ENCODE results near the gene TSPOAP1.
A peak's percentile ranks its signal among the peaks of the same experiment; 100 is the strongest.

The TSPOAP1 gene

DNA sequence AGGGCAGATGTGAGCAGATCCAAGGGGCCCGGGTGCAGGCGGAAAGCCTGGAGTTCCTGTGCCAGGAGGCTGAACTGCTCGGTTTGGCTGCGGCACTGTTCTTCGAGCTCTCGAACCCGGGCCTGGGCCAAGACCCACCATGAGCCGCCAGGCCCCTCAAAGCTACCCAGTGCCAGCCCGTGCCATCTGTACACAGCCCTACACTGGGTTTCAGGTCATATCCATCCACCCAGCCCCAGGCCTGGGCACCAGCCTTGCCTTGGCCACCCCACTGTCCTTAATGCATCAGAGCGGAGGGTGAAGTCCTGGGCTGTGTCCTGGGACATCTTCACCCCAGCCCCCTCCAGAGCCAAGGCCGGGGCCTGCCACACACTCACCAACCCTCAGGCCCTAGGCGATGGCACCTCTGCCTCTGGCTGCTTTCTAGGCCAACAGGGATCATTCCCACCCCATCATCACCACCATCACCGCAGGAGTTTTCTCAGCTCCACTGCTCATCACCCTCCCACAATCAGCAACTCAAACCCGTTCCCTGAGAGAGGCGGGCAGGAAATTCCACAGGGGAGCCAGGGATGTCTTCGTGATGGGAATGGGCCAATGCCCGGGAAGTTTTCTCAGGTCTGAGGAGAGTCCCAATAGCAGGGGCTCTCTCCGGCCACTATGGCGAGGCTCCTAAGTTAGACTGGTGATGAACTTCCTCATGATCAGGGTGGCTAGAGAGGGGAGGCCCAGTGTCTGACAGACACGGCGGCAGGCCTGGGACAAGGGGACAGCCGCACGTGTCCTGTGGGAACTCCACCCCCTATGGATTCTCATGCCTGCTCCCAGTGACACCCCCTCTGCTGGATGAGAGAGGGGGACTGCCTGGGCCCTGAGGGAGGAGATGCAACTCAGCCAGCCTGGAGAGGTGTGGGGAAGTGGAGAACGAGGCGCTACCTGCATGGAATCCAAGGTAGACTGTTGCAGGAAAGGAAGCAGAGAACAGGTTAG lies 9.1 kb downstream of the TSPOAP1 start:
- DNase-seq (ENCODE audit: extremely low read depth in 1 of 2, low read depth in 1 of 2), result no peak

DNA sequence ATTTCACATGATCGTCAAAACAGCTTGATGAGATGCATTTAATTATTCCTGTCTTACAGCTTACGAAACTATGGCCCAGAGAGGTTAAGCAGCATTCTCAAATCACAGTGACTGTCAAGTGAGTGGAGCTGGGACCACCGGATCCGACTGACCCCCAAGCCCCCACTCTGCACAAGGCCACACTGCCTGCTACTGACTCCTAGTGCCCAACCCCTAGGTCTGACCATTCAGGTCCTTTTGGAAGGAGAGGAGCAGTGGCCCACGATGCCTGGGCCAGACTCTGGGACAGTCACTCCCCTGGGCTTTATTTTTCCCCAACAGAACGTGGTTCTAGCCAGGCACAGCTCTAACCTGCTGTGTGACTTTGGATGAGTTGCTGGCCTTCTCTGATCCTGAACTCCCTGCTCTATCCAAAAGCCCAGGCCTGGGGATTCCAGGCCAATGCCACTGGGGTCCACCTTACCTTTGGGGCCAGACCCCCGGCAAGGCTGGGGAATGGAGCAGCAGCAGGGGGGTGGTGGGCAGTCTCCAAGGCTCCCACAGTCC lies 9.9 kb downstream of the TSPOAP1 start:
- DNase-seq (ENCODE audit: extremely low read depth in 1 of 2, low read depth in 1 of 2), result no peak

DNA sequence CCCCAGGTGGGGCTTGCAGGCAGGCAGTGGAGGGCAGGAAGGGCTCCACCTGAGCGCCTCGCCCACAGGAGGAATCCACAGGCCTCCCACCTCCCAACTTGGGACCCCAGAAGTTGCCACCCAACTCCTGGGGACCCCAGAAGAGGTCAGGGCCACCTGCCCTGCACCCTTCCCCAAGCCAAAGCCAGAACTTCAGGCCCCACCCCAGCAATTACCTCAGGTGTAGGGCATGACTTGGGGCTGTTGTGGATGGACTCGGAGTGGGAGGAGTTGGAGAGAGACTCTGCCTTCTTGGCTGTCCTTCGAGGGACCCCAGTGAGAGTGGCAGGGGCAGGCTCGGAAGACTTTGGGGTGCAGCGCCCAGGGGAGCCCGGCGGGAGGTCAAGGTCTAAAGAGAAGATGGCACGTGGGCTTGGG lies 10.5 kb downstream of the TSPOAP1 start:
- DNase-seq (ENCODE audit: extremely low read depth in 1 of 2, low read depth in 1 of 2), result no peak

DNA sequence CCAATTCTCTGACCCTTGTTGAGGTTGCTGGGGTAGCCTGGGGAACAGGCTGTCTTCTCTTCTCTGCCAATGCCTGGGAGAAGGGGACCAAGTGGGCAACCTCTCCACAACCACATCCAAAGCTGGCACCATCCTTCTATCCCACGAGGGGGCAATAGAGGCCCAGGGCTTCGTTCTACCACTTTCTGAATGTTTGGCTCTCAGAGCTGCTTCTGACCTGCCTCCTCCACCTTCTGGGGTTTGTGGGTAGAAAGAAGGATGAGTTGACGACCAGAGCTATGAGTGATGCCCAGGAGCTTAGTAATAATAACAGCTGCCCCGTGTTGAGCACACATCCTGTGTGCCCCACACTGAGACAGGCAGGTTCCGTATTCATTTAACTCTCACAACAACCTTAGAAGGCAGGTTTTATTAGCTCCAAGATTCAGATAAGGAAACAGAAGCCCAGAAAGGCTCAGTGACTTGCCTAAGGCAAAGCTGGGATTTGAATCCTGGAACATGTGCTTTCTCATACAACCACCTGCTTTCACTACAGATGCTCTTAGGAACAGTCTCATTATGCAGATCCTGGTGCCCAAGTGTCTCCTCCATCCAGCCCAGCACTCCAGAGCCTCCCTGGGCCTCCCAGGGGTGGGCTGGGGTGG lies 11.1 kb downstream of the TSPOAP1 start:
- peak in 1 of 2 donors; percentile 77 for DNase-seq (ENCODE audit: extremely low read depth in 1 of 2, low read depth in 1 of 2)

- DNase-seq (ENCODE audit: extremely low read depth in 1 of 2, low read depth in 1 of 2), result no peak
Measured at GRCh38 chr17:58316260-58316960, 12.2 kb downstream of the TSPOAP1 start.

- DNase-seq (ENCODE audit: extremely low read depth in 1 of 2, low read depth in 1 of 2), result no peak
Measured at GRCh38 chr17:58315750-58316149, 12.8 kb downstream of the TSPOAP1 start.

DNA sequence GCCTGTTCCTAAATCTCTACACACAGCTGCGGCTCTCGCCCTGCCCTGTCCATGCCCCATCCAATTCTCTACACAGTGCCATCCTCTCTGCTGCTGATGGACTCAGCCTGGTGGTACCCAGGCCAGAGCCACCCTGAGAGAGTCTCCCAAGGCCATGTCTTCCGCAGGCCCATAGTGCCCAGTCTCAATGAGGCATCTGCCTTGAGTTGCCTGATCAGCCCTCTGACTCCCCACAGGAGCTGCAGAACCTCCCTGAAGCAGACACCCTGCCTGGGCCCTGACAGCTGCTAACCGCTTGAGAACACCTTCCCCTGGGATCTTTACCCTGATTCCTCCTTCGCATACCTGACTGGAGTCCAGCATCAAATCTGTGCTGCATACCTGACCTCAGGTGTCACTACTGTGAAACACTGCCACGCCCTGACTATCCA lies 13.3 kb downstream of the TSPOAP1 start:
- no peak for DNase-seq (ENCODE audit: extremely low read depth in 1 of 2, low read depth in 1 of 2)

- DNase-seq (ENCODE audit: extremely low read depth in 1 of 2, low read depth in 1 of 2), result no peak
Measured at GRCh38 chr17:58314706-58315015, 13.9 kb downstream of the TSPOAP1 start.

DNA sequence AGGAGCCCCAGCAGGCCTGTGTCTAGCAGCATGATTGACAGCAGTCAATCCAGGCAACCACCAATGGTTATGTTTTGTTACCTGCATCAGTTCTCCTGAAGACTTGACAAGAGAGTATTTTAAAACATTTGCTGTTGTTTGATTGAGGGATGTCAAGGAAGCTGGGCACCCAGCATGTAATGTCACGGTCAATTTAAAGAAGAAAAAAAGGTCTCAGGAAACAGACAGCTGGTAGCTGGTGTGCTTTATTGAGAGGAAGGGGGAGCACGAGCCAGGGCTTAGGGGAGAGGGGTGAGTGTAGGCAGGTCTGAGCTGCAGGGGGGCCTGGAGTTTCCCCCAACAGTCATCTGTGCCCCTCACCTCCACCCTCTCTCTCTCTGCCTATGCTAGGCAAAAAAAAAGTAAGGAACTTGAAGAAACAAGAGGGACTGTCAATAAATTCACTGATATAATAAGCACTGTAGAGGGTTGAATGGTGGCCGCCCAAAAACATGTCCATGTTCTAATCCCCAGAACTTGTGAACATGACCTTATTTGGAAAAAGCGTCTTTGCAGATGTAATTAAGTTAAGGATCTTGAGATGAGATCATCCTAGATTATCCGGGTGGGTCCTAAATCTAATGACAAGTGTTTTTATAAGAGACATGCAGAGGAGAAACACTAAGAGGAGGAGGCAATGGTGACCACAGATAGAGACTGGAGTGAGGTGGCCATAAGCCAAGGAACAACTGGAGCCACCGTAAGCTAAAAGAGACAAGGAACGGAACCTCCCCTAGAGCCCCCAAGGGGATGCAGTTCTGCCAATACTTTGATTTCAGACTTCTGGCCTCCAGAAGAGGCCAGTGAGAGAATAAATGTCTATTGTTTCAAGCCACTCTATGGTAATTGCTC lies 14.5 kb downstream of the TSPOAP1 start:
- DNase-seq (ENCODE audit: extremely low read depth in 1 of 2, low read depth in 1 of 2), result no peak

- no peak for DNase-seq (ENCODE audit: extremely low read depth in 1 of 2, low read depth in 1 of 2)
Measured at GRCh38 chr17:58312829-58313228, 15.8 kb downstream of the TSPOAP1 start.

DNA sequence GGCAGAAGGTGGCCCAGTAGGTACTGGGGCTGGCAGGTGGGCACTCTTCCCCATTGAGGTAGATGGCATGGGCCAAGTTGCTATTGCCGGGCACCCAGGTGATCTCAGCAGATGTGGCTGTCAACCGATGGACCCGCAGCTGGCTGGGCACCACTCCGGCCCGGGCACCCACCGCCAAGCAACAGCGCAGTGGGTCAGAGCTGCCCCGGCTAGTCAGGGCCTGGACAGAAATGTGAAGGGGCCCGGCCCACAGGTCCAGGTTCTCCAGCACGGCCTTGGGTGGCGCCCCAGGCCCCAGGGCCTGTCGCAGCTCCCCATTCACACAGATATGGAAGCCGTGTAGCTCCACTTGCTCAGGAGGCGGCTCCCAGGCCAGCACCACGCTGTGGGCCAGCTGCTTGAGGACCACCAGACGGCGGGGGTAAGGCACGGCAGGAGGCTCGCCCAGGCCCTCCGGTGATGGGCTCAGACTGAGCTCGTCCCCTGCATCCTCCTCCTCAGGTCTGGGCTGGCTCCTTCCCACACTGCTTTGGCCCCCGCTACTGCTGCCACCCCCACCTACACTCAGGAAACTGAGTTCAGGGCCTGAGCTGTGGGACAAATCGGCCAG lies 16.5 kb downstream of the TSPOAP1 start:
- no peak for DNase-seq (ENCODE audit: extremely low read depth in 1 of 2, low read depth in 1 of 2)

DNA sequence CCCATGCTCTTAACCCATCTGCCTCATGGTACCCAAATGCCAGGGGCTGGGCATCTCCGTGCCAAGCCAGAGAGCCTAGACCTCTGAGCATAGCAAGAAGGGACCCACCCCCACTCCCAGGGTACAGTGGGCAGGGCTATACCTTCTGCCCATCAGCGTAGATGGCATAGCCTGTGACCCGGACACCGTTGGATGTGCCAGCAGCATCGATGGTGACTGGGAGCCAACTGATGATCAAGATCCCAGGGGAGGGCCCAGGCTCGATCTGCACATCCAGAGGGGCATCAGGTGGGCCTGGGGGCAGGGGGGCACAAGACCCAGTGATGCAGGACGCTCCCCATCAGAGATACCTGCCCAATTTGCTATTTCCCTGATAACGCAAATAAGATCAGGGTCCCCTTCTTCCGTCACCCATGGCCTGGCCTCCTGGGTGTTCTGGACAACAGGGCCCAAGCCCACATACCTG lies 17.1 kb downstream of the TSPOAP1 start:
- DNase-seq (ENCODE audit: extremely low read depth in 1 of 2, low read depth in 1 of 2), result no peak

- DNase-seq (ENCODE audit: extremely low read depth in 1 of 2, low read depth in 1 of 2), result no peak
Measured at GRCh38 chr17:58310511-58311428, 17.8 kb downstream of the TSPOAP1 start.

GRCh38 chr17:58309918-58310259 lies 18.7 kb downstream of the TSPOAP1 start:
- DNase-seq (ENCODE audit: extremely low read depth in 1 of 2, low read depth in 1 of 2), result no peak

GRCh38 chr17:58308985-58309917 lies 19.3 kb downstream of the TSPOAP1 start:
- no peak for DNase-seq (ENCODE audit: extremely low read depth in 1 of 2, low read depth in 1 of 2)

DNA sequence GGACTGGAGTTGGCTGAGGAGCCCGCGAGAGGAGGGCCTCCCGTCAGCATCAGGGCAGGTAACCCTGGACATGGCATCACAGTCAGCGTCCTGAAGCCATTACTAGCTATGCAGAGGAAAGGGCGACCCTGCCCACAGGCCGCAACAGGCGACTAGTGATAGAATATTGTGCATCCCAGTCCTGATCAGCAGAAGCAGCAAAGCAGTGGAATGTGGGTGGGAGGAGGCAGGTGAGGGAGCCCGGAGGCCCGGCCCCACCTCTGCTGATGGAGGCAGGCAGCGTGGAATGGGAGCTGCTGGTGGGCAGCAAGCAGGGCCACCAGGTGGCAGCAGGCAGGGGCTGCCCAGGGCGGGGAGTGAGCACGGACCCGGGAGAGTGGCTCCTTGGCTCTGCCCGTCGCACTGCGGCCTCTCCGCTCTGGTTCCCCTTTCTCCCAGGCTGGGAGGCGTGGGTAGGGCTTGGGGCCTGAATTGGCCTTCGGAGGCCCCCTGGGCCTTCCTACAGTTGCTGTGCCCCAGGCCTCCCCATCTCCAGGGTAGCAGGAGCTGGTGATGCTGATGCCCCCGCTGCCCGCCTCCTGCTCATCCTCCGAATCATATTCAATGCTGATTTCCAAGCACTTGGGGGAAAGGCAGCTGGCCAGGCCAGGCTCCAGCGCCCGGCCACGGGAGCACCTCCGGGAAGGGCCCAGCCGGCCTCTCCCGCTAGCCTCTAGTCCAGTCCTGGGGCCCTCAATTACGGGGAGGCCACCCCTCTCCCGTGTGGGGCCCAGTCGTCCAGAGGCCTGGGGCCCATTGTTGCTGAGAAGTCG lies 20.2 kb downstream of the TSPOAP1 start:
- DNase-seq (ENCODE audit: extremely low read depth in 1 of 2, low read depth in 1 of 2), result no peak
